Breast epithelium (tissue), 3 donors: ENCODE measurements around the gene SMYD1.

Experiments used
- POLR2A ChIP-seq: fragments of 450-650 bp; IDR thresholded peaks from one replicate; pipeline ENCODE4 v1.6.1; 2016; ENCODE audit warnings: antibody characterized with exemption, mild to moderate bottlenecking, moderate library complexity
- TF ChIP-seq, protein P1 (sequence below), 3 donors: fragments of 450-650 bp; IDR thresholded peaks; one replicate each; pipeline ENCODE4 v1.5.1; 2016 to 2017; ENCODE audit warnings: antibody characterized with exemption in 3 of 3, mild to moderate bottlenecking in 3 of 3, moderate library complexity in 3 of 3

GRCh38 chr2:88049622-88050021, 18.0 kb upstream of the SMYD1 start:
- TF ChIP-seq, protein P1, sequence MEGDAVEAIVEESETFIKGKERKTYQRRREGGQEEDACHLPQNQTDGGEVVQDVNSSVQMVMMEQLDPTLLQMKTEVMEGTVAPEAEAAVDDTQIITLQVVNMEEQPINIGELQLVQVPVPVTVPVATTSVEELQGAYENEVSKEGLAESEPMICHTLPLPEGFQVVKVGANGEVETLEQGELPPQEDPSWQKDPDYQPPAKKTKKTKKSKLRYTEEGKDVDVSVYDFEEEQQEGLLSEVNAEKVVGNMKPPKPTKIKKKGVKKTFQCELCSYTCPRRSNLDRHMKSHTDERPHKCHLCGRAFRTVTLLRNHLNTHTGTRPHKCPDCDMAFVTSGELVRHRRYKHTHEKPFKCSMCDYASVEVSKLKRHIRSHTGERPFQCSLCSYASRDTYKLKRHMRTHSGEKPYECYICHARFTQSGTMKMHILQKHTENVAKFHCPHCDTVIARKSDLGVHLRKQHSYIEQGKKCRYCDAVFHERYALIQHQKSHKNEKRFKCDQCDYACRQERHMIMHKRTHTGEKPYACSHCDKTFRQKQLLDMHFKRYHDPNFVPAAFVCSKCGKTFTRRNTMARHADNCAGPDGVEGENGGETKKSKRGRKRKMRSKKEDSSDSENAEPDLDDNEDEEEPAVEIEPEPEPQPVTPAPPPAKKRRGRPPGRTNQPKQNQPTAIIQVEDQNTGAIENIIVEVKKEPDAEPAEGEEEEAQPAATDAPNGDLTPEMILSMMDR (IDR thresholded peaks at IDR 0.05), result no peak
- no peak for TF ChIP-seq POLR2A
